Measurements from ENCODE around the gene GNGT1.

The GNGT1 gene

GRCh38 chr7:93906267-93906666, at the start of gene GNGT1:
TSS of gene GNGT1 (plus strand) at chr7:93906567. CDS start at chr7:93906747, 180 bp downstream.
- DNase-seq (ENCODE audit: low read depth), result no peak

GRCh38 chr7:93858857-93859256, 47.5 kb upstream of the GNGT1 start:
- no peak for DNase-seq (ENCODE audit: low read depth)

- DNase-seq (ENCODE audit: low read depth), result no peak
These were observed 46.1 kb upstream of the GNGT1 start for GRCh38 chr7:93860261-93860660.

DNA sequence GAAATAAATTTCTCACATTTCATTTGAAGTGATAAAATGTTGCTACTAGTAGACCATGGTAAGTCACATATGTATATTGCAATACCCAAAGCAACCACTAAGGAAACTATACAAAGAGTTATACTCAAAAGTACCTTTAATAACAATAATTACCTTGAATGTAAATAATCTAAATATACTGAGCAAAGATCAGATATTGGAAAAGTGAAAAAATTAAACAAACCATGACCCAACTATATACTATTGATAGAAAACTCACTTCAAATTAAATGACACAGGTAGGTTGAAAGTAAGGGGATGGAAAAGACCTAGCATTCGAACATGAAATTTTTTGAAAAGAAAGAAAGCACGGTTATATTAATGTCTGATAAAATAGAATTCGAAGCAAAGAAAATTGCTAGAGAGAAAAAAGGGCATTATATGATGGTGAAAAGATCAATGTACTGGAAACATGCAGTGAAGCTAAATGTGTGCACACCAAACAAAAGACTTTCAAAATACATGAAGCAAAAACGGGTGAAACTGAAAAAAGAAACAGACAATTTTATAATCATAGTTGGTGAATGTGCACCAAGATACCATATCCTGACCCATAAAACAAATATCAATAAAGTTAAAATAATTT, 44.9 kb upstream of the GNGT1 start:
- DNase-seq (ENCODE audit: low read depth), result no peak

DNA sequence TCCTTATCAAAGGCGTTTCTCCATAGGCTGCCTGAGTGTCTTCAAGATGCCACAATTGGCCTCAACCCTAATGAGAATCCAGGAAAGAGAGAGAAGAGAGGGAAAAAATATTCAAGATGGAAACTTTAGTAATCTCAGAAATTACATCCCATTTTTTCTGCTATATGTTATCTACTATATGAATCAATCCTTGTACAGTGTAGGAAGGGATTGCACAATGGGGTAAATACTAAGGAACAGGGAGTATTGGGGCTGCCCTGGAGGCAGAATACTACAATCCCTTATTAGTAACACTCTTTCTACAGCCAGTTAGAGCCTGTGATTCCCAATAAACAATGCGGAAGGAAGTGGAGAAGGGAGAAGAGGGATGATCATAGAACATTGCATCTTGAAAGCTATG, 43.7 kb upstream of the GNGT1 start:
- DNase-seq (ENCODE audit: low read depth), result no peak

GRCh38 chr7:93866886-93867285, 39.5 kb upstream of the GNGT1 start:
- no peak for DNase-seq (ENCODE audit: low read depth)

GRCh38 chr7:93873998-93874574, 32.3 kb upstream of the GNGT1 start:
- no peak for DNase-seq (ENCODE audit: low read depth)

GRCh38 chr7:93877742-93878141, 28.6 kb upstream of the GNGT1 start:
- no peak for DNase-seq (ENCODE audit: low read depth)

GRCh38 chr7:93879356-93879755, 27.0 kb upstream of the GNGT1 start:
- no peak for DNase-seq (ENCODE audit: low read depth)

- no peak for DNase-seq (ENCODE audit: low read depth)
These were observed 23.9 kb upstream of the GNGT1 start for GRCh38 chr7:93882468-93882867.

DNA sequence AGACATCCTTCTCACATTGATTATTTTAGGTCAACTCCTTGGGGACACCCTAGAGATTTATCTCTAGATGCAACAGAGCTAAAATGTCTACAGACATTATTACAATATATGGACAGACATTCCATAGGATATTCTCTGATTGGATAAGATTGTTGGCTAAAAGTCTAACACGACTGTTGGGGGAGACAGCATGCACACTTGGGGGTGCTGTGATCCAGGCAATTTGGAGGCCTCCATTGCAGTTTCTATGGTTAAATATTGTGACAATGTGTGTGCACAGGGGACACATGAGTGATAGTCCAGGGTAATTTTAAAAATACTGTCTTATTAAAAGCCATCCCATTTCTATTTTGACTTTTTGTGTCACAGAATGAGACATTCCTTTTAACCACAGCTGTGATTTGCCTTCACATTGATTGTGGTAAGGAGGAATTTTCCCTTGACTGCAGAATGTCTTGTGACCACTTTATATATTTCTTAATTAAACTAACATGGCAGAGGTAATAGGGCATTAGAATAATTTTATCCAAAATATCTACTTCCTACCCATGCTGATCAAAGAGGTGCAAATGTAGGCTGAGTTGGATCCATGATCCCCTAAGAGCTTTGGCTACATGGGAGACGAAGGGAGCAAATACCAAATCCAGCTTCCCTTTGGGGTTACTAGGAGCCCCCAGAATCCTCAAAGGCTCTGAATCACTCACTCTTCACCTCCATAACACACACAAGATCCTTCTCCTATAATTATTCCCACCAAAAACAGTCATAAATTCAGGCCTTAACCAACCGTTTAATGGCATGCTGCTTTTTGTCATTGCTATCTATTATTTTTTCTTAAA, 23.1 kb upstream of the GNGT1 start:
- peak; percentile 36 for DNase-seq (ENCODE audit: low read depth)

DNA sequence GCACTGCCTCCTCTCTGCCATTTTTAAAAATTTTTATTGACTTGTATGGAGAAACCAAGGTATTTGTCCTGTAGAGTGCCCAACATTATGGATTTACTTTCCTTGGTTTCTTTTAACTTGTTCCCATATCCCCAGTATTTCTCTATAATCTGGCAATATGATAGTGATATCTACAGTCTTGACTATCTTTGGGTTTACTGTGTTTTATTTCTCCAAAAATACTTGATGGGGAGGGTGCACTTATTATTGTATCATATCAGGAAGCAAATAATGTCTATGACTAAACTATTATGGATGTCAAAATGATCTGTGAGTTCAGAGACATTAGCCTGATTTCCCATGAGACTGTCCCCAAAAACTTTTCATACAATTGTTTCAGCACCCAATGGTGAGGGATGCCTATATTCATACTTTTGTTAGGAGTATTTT, 22.4 kb upstream of the GNGT1 start:
- DNase-seq (ENCODE audit: low read depth), result no peak

- no peak for DNase-seq (ENCODE audit: low read depth)
These were observed 21.8 kb upstream of the GNGT1 start for GRCh38 chr7:93884541-93884940.

GRCh38 chr7:93889261-93889660, 17.1 kb upstream of the GNGT1 start:
- peak; percentile 82 for DNase-seq (ENCODE audit: low read depth)

GRCh38 chr7:93890041-93890463, 16.3 kb upstream of the GNGT1 start:
- DNase-seq (ENCODE audit: low read depth), result peak; percentile 79

GRCh38 chr7:93890464-93891068, 15.8 kb upstream of the GNGT1 start, which contains the start of gene TFPI2:
TSS of gene TFPI2 (minus strand) at chr7:93890753. CDS start at chr7:93890678, 75 bp downstream.
- DNase-seq (ENCODE audit: low read depth), result peak; percentile 77

GRCh38 chr7:93894426-93894825, 11.9 kb upstream of the GNGT1 start:
- peak; percentile 23 for DNase-seq (ENCODE audit: low read depth)

DNA sequence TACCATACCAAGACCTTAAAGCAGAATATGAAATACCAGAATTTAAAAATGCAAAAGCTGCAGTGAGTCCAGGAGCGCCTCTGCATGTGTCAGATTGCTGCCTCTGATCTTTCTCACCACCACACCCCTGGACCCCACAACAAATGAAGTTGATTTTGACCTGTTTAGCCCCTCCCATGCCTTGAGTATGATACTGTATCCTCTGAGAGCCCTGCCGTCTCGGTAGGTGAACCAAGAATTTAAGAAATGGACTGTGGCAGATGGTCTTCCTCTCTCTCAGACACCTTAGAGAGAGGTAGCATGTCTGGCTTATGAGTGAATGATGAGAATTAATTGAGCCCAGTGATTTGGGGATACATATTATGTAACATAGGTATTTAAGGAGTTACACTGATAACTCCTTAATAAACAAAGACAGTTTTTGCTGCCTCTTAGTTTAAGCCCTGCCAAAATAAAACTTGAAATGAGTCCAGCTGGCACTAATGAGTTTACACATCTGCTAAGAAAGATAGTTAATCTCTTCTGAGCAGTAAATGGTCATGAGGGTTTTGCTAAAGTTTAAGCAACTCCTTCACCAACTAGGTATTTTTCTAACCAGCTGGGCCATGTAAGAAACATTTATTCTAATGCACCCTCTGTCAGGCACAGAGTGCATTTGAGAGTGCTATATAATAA, 11.3 kb upstream of the GNGT1 start:
- no peak for DNase-seq (ENCODE audit: low read depth)

GRCh38 chr7:93895859-93896600, 10.3 kb upstream of the GNGT1 start:
- DNase-seq (ENCODE audit: low read depth), result no peak

- DNase-seq (ENCODE audit: low read depth), result no peak
These were observed 8.7 kb upstream of the GNGT1 start for GRCh38 chr7:93897680-93898079.

GRCh38 chr7:93902777-93903423, 3.5 kb upstream of the GNGT1 start:
- DNase-seq (ENCODE audit: low read depth), result peak; percentile 66

All from iris pigment epithelial cell (primary cell).